Hematopoietic multipotent progenitor cell treated with erythropoietin and hydrocortisone succinate and interleukin-3 and kit ligand, for 8 days (in vitro differentiated cells): Measurements from ENCODE around the gene ANKS1A.
"Not testable (repeated sequence)": the region's sequence is repeated elsewhere in the genome, so short reads cannot be mapped to it uniquely, and the experiment has no call there.

Experiments
- DNase-seq: peaks from one replicate; pipeline ENCODE4 v3.0.0-alpha.2; 2015

Gene ANKS1A

GRCh38 chr6:34924831-34925625 lies 36.0 kb downstream of the ANKS1A start:
- DNase-seq: no peak

GRCh38 chr6:34926655-34927054 lies 37.6 kb downstream of the ANKS1A start:
- DNase-seq: no peak

- DNase-seq: no peak
These were observed 39.2 kb downstream of the ANKS1A start for GRCh38 chr6:34928220-34928619.

- no peak for DNase-seq
These were observed 39.6 kb downstream of the ANKS1A start for GRCh38 chr6:34928695-34929094.

GRCh38 chr6:34929241-34929978 lies 40.4 kb downstream of the ANKS1A start:
- DNase-seq: no peak

- DNase-seq: no peak
These were observed 41.2 kb downstream of the ANKS1A start for GRCh38 chr6:34930221-34930620.

GRCh38 chr6:34932202-34932601 lies 43.1 kb downstream of the ANKS1A start:
- not testable (repeated sequence) for DNase-seq

GRCh38 chr6:34934516-34934915 lies 45.5 kb downstream of the ANKS1A start:
- DNase-seq: no peak

- DNase-seq: peak; percentile 88
These were observed 49.2 kb downstream of the ANKS1A start for GRCh38 chr6:34938268-34938667.

GRCh38 chr6:34940030-34940434 lies 51.0 kb downstream of the ANKS1A start:
- no peak for DNase-seq

- no peak for DNase-seq
These were observed 52.4 kb downstream of the ANKS1A start for GRCh38 chr6:34941421-34941820.

- DNase-seq: no peak
These were observed 56.3 kb downstream of the ANKS1A start for GRCh38 chr6:34945317-34945716.

- DNase-seq: no peak
These were observed 58.5 kb downstream of the ANKS1A start for GRCh38 chr6:34947561-34947960.

GRCh38 chr6:34949636-34950035 lies 60.6 kb downstream of the ANKS1A start:
- no peak for DNase-seq

- DNase-seq: no peak
These were observed 61.8 kb downstream of the ANKS1A start for GRCh38 chr6:34950849-34951248.

- no peak for DNase-seq
These were observed 62.7 kb downstream of the ANKS1A start for GRCh38 chr6:34951731-34952130.

- no peak for DNase-seq
These were observed 64.3 kb downstream of the ANKS1A start for GRCh38 chr6:34953061-34954025.

- DNase-seq: no peak
These were observed 66.4 kb downstream of the ANKS1A start for GRCh38 chr6:34955442-34955841.

GRCh38 chr6:34957231-34957783 lies 68.3 kb downstream of the ANKS1A start:
- DNase-seq: no peak

GRCh38 chr6:34958734-34959133 lies 69.7 kb downstream of the ANKS1A start:
- no peak for DNase-seq

GRCh38 chr6:34959224-34959623 lies 70.2 kb downstream of the ANKS1A start:
- DNase-seq: no peak

GRCh38 chr6:34961082-34961481 lies 72.0 kb downstream of the ANKS1A start:
- no peak for DNase-seq

GRCh38 chr6:34961574-34961973 lies 72.5 kb downstream of the ANKS1A start:
- DNase-seq: no peak
